ENCODE data around the gene UNC93B1.
"Not testable (repeated sequence)": the region's sequence is repeated elsewhere in the genome, so short reads cannot be mapped to it uniquely, and the experiment has no call there.

GRCh38 chr11:67978766-67979418 is 25.0 kb downstream of the UNC93B1 start:
- not testable (repeated sequence) for TF ChIP-seq CTCF (conservative IDR thresholded peaks at IDR 0.05 in 1 of 2, IDR thresholded peaks at IDR 0.05 in 1 of 2; ENCODE audit: low read depth in 1 of 2, low read length in 2 of 2); EZH2 (IDR thresholded peaks at IDR 0.05; ENCODE audit: low read length, missing control alignments)

Measured in fibroblast of lung (primary cell).